MG63 (cell line): ENCODE data around the gene FGFR2. TPM values are rescaled to one million over a fixed set of nuclear protein-coding genes. Genes with fewer than 3 reads are reported as not detected.

ENCODE experiments used
- DNase-seq: peaks from one replicate; pipeline ENCODE4 v3.0.0-alpha.2; 2020
- H3K27me3 ChIP-seq: fragments of 250-450 bp; sonication (Bioruptor Pico); 2 replicates; pipeline ENCODE4 v1.5.1; 2020; ENCODE audit warnings: mild to moderate bottlenecking, moderate library complexity
- H3K36me3 ChIP-seq: fragments of 250-450 bp; sonication (Bioruptor Pico); 2 replicates; pipeline ENCODE4 v1.5.1; 2020; ENCODE audit warnings: mild to moderate bottlenecking, moderate library complexity
- H3K4me3 ChIP-seq: fragments of 250-450 bp; sonication (Bioruptor Pico); 2 replicates; pipeline ENCODE4 v1.5.1; 2020; ENCODE audit warnings: mild to moderate bottlenecking, moderate library complexity
- H3K9me3 ChIP-seq: fragments of 250-450 bp; sonication (Bioruptor Pico); 2 replicates; pipeline ENCODE4 v1.5.1; 2020; ENCODE audit warnings: mild to moderate bottlenecking, moderate library complexity
- total RNA-seq: library from RNA; depleted of rRNA; stranded (reverse); fragments of >200 nt; shearing (Covaris generic); gene quantifications from 2 replicates; pipeline ENCODE4 v1.2.3, GENCODE V29; 2014; ENCODE audit warnings: low replicate concordance

FGFR2 gene
- total RNA-seq, 1 experiment from 2014 or later = 6.3 TPM

GRCh38 chr10:121438333-121438732 is 159.9 kb downstream of the FGFR2 start:
- H3K36me3 ChIP-seq = no peaks in the 10 kb centered on the region
- no peak for DNase-seq

GRCh38 chr10:121437596-121437995 is 160.6 kb downstream of the FGFR2 start:
- Histone ChIP-seq H3K9me3 (no peaks in the 10 kb centered on the region), H3K4me3 (no peak overlapping the region), H3K27me3 (no peaks in the 10 kb centered on the region), H3K36me3 (no peaks in the 10 kb centered on the region)
- DNase-seq = no peak

More at GRCh38 chr10:121438333-121438732, 159.9 kb downstream of the FGFR2 start:
- Histone ChIP-seq H3K9me3 (no peaks in the 10 kb centered on the region), H3K4me3 (no peak overlapping the region), H3K27me3 (no peaks in the 10 kb centered on the region)

GRCh38 chr10:121436630-121437341 is 161.5 kb downstream of the FGFR2 start:
- H3K27me3 ChIP-seq = no peaks in the 10 kb centered on the region
- H3K9me3 ChIP-seq = no peaks in the 10 kb centered on the region
- H3K36me3 ChIP-seq = no peaks in the 10 kb centered on the region
- H3K4me3 ChIP-seq = no peak overlapping the region
- no peak for DNase-seq

- Histone ChIP-seq H3K36me3 (no peaks in the 10 kb centered on the region), H3K27me3 (no peaks in the 10 kb centered on the region), H3K4me3 (no peak overlapping the region), H3K9me3 (no peaks in the 10 kb centered on the region)
- no peak for DNase-seq
Measured at GRCh38 chr10:121436281-121436629, 162.0 kb downstream of the FGFR2 start.

GRCh38 chr10:121435099-121435875 is 163.0 kb downstream of the FGFR2 start:
- no peaks in the 10 kb centered on the region for H3K36me3 ChIP-seq
- no peaks in the 10 kb centered on the region for H3K9me3 ChIP-seq
- H3K4me3 ChIP-seq = no peak overlapping the region
- no peaks in the 10 kb centered on the region for H3K27me3 ChIP-seq
- DNase-seq = no peak

- Histone ChIP-seq H3K36me3 (no peaks in the 10 kb centered on the region), H3K27me3 (no peaks in the 10 kb centered on the region), H3K4me3 (no peak overlapping the region), H3K9me3 (no peaks in the 10 kb centered on the region)
- no peak for DNase-seq
Measured at GRCh38 chr10:121433965-121434364, 164.3 kb downstream of the FGFR2 start.

GRCh38 chr10:121428867-121429266 is 169.4 kb downstream of the FGFR2 start:
- no peaks in the 10 kb centered on the region for H3K36me3 ChIP-seq
- no peaks in the 10 kb centered on the region for H3K27me3 ChIP-seq
- H3K9me3 ChIP-seq = no peaks in the 10 kb centered on the region
- H3K4me3 ChIP-seq = no peak overlapping the region
- no peak for DNase-seq
